Astrocyte (in vitro differentiated cells and primary cell): ENCODE data around the gene CARTPT. TPM values are rescaled to one million over a fixed set of nuclear protein-coding genes. Genes with fewer than 3 reads are reported as not detected.

Experiments
- DNase-seq: peaks from one replicate; pipeline ENCODE4 v3.0.0-alpha.2; 2010; ENCODE audit warnings: low read depth
- FAIRE-seq: peaks from 2 replicates; lab custom pipeline; 2011; peaks lifted over from hg19 to GRCh38; lab: Jason Lieb, UNC
- H2AFZ ChIP-seq: 2 replicates; pipeline ENCODE4 v1.6.0; 2012; ENCODE audit warnings: low read depth, low read length, inconsistent platforms
- H3K27ac ChIP-seq: 2 replicates; pipeline ENCODE4 v1.5.1; 2011; ENCODE audit warnings: low read depth, low read length, inconsistent platforms
- H3K27me3 ChIP-seq: 2 replicates; pipeline ENCODE4 v1.6.0; 2011; ENCODE audit warnings: low read length, inconsistent platforms; ENCODE audit not compliant: insufficient read depth
- H3K36me3 ChIP-seq: 2 replicates; pipeline ENCODE4 v1.5.1; 2011; ENCODE audit warnings: low read length, inconsistent platforms; ENCODE audit not compliant: insufficient read depth
- H3K4me1 ChIP-seq: 2 replicates; pipeline ENCODE4 v1.5.1; 2011; ENCODE audit warnings: low read length, inconsistent platforms; ENCODE audit not compliant: insufficient read depth
- H3K4me2 ChIP-seq: 2 replicates; pipeline ENCODE4 v1.6.0; 2012; ENCODE audit warnings: low read length, inconsistent platforms
- H3K4me3 ChIP-seq: 2 replicates; pipeline ENCODE4 v1.5.1; 2011; ENCODE audit warnings: low read depth, mild to moderate bottlenecking, low read length, inconsistent platforms; ENCODE audit not compliant: insufficient read depth
- H3K79me2 ChIP-seq: 2 replicates; pipeline ENCODE4 v1.6.0; 2012; ENCODE audit warnings: mild to moderate bottlenecking, low read length, inconsistent platforms; ENCODE audit not compliant: insufficient read depth
- H3K9ac ChIP-seq: 2 replicates; pipeline ENCODE4 v1.6.0; 2012; ENCODE audit warnings: mild to moderate bottlenecking, low read length, inconsistent platforms
- H3K9me3 ChIP-seq: 2 replicates; pipeline ENCODE4 v1.5.1; 2012; ENCODE audit warnings: low read depth, mild to moderate bottlenecking, low read length, inconsistent platforms; ENCODE audit not compliant: insufficient read depth
- H4K20me1 ChIP-seq: 2 replicates; pipeline ENCODE4 v1.6.0; 2012; ENCODE audit warnings: low read length, inconsistent platforms; ENCODE audit not compliant: insufficient read depth
- H3K27ac Mint-ChIP-seq: one replicate; pipeline ENCODE4 v1.8.0; 2021; ENCODE audit warnings: mild to moderate bottlenecking, mixed read lengths; ENCODE audit not compliant: unreplicated experiment
- H3K27me3 Mint-ChIP-seq: one replicate; pipeline ENCODE4 v1.8.0; 2021; ENCODE audit warnings: low read depth, mixed read lengths; ENCODE audit not compliant: unreplicated experiment
- H3K36me3 Mint-ChIP-seq: one replicate; pipeline ENCODE4 v1.8.0; 2021; ENCODE audit warnings: low read depth, mixed read lengths; ENCODE audit not compliant: unreplicated experiment
- H3K4me1 Mint-ChIP-seq: one replicate; pipeline ENCODE4 v1.8.0; 2021; ENCODE audit warnings: low read depth, mixed read lengths; ENCODE audit not compliant: unreplicated experiment
- H3K4me3 Mint-ChIP-seq: one replicate; pipeline ENCODE4 v1.8.0; 2021; ENCODE audit warnings: mild to moderate bottlenecking, moderate library complexity, mixed read lengths; ENCODE audit not compliant: unreplicated experiment
- H3K9me3 Mint-ChIP-seq: one replicate; pipeline ENCODE4 v1.8.0; 2021; ENCODE audit warnings: mild to moderate bottlenecking, mixed read lengths; ENCODE audit not compliant: unreplicated experiment
- CTCF ChIP-seq: IDR thresholded peaks from 2 replicates; pipeline ENCODE4 v1.5.1; 2011; ENCODE audit warnings: low read depth, mild to moderate bottlenecking, inconsistent platforms, low read length, moderate library complexity; ENCODE audit not compliant: insufficient read depth
- EZH2 ChIP-seq: IDR thresholded peaks from 2 replicates; pipeline ENCODE4 v1.6.1; 2012; ENCODE audit warnings: mild to moderate bottlenecking, low read length, inconsistent platforms; ENCODE audit not compliant: insufficient read depth
- total RNA-seq: library from RNA; stranded (reverse); gene quantifications from 2 replicates; pipeline ENCODE4 v1.2.1, GENCODE V29; 2021

Gene CARTPT
- total RNA-seq, 1 donor from 2014 or later, result not detected

DNA sequence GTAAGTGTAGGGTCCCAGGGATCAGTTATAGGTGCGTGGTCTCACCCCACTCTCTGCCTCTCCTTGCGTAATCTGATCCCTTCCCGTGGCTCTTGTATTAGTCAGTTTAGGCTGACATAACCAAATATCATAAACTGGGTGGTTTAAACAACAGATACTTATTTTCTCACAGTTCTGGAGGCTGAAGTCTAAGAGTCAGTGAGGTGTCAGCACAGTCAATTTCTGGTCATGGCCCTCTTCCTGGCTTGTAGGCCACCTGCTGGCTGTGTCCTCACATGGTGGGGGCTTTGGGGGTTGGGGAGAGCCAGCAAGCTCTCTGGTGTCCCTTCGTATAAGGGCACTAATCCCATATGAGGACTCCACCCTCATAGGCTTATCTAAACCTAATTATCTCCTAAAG is 32.3 kb downstream of the CARTPT start:
- Mint-ChIP-seq H3K27me3 (no peaks in the 10 kb centered on the region), H3K36me3 (no peaks in the 10 kb centered on the region), H3K9me3 (no peaks in the 10 kb centered on the region), H3K27ac (no peak overlapping the region), H3K4me1 (no peaks in the 10 kb centered on the region), H3K4me3 (no peak overlapping the region)
- TF ChIP-seq CTCF (no peak), EZH2 (no peak)
- Histone ChIP-seq H4K20me1 (no peaks in the 10 kb centered on the region), H3K9me3 (no peaks in the 10 kb centered on the region), H2AFZ (no peak overlapping the region), H3K4me3 (no peak overlapping the region), H3K79me2 (no peaks in the 10 kb centered on the region), H3K9ac (no peak overlapping the region), H3K36me3 (no peaks in the 10 kb centered on the region), H3K4me1 (no peaks in the 10 kb centered on the region), H3K27ac (no peak overlapping the region), H3K4me2 (no peak overlapping the region), H3K27me3 (no peaks in the 10 kb centered on the region)
- no peak for DNase-seq
- no peak for FAIRE-seq

DNA sequence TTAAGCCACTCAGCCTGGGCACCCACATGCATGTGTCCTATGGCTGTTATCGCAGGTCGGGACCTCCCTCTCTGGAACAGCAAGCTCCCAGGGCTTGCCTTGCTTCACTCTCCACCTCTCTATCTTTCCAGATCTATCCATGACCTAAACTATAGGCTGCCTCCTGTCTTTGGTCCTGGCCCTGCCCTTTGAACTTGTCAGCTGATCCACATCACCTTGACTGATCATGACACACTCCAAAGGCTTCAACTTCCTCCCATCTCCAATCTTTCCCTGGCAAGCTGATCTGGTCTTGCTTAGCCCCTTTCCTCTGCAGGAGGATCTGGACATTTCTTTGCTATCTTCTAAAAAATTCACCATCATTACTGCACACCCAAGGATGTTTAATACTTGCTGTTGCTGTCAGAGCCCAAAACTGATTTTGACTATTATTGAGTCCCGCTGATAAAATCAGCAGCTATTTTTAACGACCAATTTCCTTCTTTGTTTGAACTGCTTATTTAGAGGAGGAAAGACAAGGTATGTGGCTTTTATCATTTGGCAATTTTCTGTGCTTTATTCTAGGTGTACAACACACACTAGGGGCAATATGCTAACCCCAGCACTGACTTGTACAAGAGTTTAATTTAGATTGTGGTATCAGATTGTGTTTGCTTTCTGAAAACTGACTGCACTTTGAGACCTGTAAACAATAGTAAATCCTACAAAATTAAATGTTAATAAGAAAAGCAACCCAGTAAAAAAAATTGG is 33.5 kb downstream of the CARTPT start:
- no peaks in the 10 kb centered on the region for H4K20me1 ChIP-seq
- H3K27ac Mint-ChIP-seq, result no peak overlapping the region
- H2AFZ ChIP-seq, result no peak overlapping the region
- no peaks in the 10 kb centered on the region for H3K36me3 ChIP-seq
- H3K4me1 Mint-ChIP-seq, result no peaks in the 10 kb centered on the region
- no peak overlapping the region for H3K4me3 Mint-ChIP-seq
- no peaks in the 10 kb centered on the region for H3K27me3 ChIP-seq
- no peaks in the 10 kb centered on the region for H3K79me2 ChIP-seq
- H3K4me2 ChIP-seq, result no peak overlapping the region
- H3K36me3 Mint-ChIP-seq, result no peaks in the 10 kb centered on the region
- H3K27ac ChIP-seq, result no peak overlapping the region
- no peak overlapping the region for H3K4me3 ChIP-seq
- FAIRE-seq (no peak), DNase-seq (no peak)
- TF ChIP-seq CTCF, result no peak
- TF ChIP-seq EZH2, result no peak
- no peak overlapping the region for H3K9ac ChIP-seq
- H3K9me3 ChIP-seq, result no peaks in the 10 kb centered on the region
- no peaks in the 10 kb centered on the region for H3K27me3 Mint-ChIP-seq
- H3K4me1 ChIP-seq, result no peaks in the 10 kb centered on the region
- no peaks in the 10 kb centered on the region for H3K9me3 Mint-ChIP-seq
